ENCODE data around the gene ARL3. TPM values are rescaled to one million over a fixed set of nuclear protein-coding genes. Genes with fewer than 3 reads are reported as not detected.

Gene ARL3
- total RNA-seq, 1 donor, result 10.4 TPM

DNA sequence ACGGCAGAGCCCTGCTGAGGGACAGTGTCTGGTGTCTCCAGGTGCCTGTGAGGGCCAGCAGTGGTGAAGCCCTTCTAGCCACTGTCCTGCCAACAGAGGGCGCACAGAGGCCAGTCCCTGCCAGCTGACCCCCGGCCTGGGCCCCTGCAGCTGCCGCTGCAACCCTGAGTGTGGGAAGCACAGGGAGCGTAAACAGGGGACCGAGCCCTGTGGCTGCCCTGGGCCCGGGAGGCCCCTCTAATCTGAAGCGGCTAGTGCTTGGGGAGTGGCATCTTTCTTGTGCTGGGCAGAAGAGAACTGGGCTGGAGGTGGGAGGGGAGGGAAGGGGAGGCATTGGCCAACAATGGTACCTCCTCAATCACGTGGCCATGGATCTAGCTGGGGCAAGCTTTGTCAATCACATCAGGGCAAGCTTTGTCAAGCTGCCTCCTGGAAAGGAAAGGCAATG lies 35.3 kb downstream of the ARL3 start:
- no peak for DNase-seq (ENCODE audit: low read depth)
- TF ChIP-seq, protein P1, sequence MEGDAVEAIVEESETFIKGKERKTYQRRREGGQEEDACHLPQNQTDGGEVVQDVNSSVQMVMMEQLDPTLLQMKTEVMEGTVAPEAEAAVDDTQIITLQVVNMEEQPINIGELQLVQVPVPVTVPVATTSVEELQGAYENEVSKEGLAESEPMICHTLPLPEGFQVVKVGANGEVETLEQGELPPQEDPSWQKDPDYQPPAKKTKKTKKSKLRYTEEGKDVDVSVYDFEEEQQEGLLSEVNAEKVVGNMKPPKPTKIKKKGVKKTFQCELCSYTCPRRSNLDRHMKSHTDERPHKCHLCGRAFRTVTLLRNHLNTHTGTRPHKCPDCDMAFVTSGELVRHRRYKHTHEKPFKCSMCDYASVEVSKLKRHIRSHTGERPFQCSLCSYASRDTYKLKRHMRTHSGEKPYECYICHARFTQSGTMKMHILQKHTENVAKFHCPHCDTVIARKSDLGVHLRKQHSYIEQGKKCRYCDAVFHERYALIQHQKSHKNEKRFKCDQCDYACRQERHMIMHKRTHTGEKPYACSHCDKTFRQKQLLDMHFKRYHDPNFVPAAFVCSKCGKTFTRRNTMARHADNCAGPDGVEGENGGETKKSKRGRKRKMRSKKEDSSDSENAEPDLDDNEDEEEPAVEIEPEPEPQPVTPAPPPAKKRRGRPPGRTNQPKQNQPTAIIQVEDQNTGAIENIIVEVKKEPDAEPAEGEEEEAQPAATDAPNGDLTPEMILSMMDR (IDR thresholded peaks at IDR 0.05; ENCODE audit: insufficient read depth, low read length), result peak; percentile 65
- no peak overlapping the region for H3K4me3 ChIP-seq (ENCODE audit: low read depth, low read length)

DNA sequence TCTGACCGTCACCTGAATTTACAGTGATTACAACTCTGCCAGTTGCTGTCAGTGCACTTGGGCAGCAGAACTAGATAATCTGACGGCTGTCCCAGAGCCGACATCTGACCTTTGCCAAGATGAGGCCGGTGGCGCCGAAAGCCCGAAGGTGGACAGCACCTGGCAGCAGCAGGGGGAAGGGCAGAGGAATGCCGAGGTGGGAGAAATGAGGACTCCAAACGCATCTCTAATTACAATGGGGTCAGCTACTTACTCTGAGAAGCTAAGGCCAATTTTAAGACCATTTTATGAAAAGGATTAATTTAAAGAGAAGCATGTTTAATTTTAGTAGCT lies 36.2 kb downstream of the ARL3 start:
- DNase-seq (ENCODE audit: low read depth), result no peak
- no peak overlapping the region for H3K4me3 ChIP-seq (ENCODE audit: low read depth, low read length)
- TF ChIP-seq, protein P1 (IDR thresholded peaks at IDR 0.05; ENCODE audit: insufficient read depth, low read length), result no peak

DNA sequence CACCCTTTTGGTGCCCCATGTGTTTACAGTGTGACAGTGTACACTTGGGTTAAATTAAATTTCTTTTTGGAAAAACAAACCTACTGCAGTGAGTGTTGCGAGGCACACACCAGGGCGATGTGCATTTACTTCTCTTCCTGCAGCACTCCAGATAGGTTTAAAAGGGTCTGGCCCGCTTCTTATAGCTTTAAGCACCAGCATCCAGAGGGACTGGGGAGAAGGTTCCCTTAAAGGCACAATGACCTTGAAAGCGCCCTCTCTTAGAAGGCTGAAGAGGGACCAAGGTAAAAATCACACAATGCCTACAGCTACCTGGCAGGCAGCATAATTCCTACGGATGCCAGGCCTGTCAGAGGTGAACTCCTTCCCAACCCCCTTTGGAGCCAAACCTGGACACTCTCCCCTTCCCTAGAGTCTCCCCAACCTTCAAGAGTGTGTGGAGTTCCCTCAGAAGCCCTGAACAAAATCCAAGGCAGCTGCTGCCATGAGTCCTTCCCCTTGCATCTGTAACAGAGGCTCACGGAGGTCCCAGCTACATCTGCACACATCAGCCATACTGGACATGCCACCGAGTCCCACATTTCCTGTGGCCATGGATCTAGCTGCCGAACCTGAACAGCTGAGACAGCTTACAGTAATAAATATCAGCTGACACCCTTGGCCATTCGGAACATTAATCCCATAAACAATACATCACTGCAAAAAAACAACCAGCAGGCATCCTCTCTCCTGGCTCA lies 36.7 kb downstream of the ARL3 start:
- TF ChIP-seq, protein P1 (IDR thresholded peaks at IDR 0.05; ENCODE audit: insufficient read depth, low read length), result no peak
- H3K4me3 ChIP-seq (ENCODE audit: low read depth, low read length), result no peak overlapping the region
- no peak for DNase-seq (ENCODE audit: low read depth)

DNA sequence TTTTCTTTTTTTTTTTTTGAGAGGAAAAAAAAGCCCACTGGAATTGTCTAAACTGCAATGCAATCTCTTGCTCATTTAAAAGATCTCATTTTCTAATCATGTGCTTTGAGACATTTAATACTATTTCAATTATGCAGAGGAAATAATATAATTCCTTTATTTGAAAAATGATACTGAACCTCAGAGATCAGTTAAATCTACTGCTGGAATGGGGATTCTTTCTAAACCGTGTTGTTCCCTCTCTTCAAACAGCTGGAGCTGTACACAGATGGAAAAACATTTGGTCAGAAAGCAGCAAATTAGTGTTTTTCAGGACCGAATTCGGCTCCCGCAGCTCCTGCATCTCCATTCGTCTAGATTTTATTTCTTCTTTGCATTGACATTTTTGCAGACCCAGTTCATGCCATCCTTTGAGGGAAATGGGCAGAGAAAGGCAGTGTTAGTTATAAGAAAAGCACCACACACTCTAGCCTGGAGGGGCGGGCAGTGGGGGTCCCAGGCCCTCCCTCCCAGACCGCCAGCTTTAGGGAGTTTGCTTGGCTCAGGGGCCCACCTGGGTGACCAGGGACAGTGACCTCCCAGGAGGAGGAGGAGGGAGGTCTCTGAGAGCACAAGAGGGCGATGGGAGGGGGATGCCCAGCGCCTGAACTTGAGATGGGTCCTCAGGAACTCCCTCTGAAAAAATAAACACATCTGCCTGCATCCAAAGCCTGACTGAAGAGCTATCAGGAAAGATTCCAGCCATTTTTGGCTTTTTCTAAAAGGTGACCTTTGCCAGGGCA lies 37.5 kb downstream of the ARL3 start:
- H3K4me3 ChIP-seq (ENCODE audit: low read depth, low read length), result no peak overlapping the region
- no peak for DNase-seq (ENCODE audit: low read depth)
- TF ChIP-seq, protein P1 (IDR thresholded peaks at IDR 0.05; ENCODE audit: insufficient read depth, low read length), result no peak

DNA sequence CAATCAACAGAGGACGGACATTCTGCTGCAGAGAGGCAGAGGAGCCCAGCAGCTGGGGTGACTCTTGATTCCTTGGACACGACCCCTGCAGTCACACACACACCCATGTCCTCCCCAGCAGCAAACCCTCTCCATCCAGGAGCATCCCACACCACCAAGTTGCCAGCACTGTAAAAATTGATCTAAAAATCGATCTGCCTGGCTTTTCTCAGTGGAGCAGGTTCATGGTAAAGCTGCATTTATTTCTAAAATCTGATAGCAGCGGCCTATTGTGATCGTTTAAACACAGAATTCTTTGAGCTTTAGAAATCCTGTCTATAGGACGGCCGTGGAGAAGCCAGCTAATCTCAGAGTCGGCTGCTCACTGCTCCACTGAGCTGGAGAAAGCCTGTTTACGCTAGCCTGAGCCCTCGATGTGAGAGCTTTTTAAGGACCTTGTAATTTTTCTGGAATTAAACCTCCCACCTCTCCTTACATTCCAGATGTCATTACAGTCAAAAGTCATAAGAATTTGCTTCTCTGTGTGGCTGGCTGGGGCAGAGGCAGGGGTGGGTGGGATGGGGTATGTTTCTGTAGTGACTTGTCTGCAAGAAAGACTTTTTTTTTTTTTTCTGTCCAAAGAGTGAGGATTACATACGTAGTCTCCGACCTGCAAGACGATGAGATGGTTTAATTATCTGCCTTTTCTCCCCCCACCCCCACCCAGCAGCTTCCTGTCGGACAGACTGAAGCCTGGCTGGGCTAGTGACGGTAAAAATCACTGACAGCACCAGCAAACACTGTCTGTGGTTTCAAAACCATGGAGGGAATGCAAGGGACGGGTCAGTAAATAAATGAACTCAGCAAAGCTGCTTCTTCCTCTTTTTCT lies 38.3 kb downstream of the ARL3 start:
- TF ChIP-seq, protein P1 (IDR thresholded peaks at IDR 0.05; ENCODE audit: insufficient read depth, low read length), result no peak
- peak; percentile 65 for DNase-seq (ENCODE audit: low read depth)
- no peak overlapping the region for H3K4me3 ChIP-seq (ENCODE audit: low read depth, low read length)

DNA sequence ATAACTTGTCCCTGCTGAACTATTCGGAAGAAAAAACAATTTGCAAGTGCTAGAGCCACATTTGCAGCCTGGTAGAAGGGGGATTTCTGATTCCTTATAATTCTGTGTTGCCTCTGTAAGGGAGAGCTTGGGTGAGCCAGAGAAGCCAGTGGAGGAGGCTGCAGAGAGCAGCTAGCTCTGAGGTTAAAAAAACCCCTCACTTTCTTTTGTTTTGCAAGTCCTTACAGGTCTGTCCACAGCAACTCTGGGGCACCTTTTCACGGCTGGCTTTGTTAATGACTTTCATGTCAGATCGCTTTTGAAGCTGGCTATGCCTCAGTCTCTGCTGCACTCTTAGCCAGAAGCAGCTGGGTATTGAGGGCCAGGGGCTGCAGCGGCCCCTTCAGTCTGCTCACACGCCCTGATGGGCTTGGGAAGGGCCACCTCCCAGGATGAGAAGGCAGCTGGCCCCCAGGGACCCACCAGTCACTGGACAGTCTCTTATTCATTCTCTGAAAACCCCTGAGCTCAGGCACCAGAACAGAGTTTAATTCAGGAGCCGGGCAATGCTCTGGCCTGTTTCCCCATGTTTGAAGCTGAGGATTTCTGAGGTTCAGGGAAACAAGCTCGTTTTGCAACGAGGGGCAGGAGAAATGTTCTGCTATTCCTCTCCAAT lies 39.1 kb downstream of the ARL3 start:
- no peak for DNase-seq (ENCODE audit: low read depth)
- no peak overlapping the region for H3K4me3 ChIP-seq (ENCODE audit: low read depth, low read length)
- TF ChIP-seq, protein P1 (IDR thresholded peaks at IDR 0.05; ENCODE audit: insufficient read depth, low read length), result no peak
